T-helper 2 cell treated with Interferon-gamma antibody and Interleukin-4, amounts not matched to agents 5 μg/mL and 100 μg/mL, for 36 hours (primary cell): Measurements from ENCODE around the gene BUB1B.
A peak's percentile ranks its signal among the peaks of the same experiment; 100 is the strongest.

Experiments used
- DNase-seq: peaks from one replicate; pipeline ENCODE4 v3.0.0; 2021; ENCODE audit warnings: low spot score
- H3K27ac Mint-ChIP-seq: one replicate; pipeline ENCODE4 v1.8.0; 2021; ENCODE audit warnings: mild to moderate bottlenecking, mixed read lengths
- H3K27me3 Mint-ChIP-seq: one replicate; pipeline ENCODE4 v1.8.0; 2021; ENCODE audit warnings: low read depth, mixed read lengths
- H3K36me3 Mint-ChIP-seq: one replicate; pipeline ENCODE4 v1.8.0; 2021; ENCODE audit warnings: low read depth, mixed read lengths
- H3K4me1 Mint-ChIP-seq: one replicate; pipeline ENCODE4 v1.8.0; 2021; ENCODE audit warnings: low read depth, mixed read lengths
- H3K4me3 Mint-ChIP-seq: one replicate; pipeline ENCODE4 v1.8.0; 2022; ENCODE audit warnings: mild to moderate bottlenecking, moderate library complexity, mixed read lengths
- H3K9me3 Mint-ChIP-seq: one replicate; pipeline ENCODE4 v1.8.0; 2021; ENCODE audit warnings: mixed read lengths

BUB1B gene

DNA sequence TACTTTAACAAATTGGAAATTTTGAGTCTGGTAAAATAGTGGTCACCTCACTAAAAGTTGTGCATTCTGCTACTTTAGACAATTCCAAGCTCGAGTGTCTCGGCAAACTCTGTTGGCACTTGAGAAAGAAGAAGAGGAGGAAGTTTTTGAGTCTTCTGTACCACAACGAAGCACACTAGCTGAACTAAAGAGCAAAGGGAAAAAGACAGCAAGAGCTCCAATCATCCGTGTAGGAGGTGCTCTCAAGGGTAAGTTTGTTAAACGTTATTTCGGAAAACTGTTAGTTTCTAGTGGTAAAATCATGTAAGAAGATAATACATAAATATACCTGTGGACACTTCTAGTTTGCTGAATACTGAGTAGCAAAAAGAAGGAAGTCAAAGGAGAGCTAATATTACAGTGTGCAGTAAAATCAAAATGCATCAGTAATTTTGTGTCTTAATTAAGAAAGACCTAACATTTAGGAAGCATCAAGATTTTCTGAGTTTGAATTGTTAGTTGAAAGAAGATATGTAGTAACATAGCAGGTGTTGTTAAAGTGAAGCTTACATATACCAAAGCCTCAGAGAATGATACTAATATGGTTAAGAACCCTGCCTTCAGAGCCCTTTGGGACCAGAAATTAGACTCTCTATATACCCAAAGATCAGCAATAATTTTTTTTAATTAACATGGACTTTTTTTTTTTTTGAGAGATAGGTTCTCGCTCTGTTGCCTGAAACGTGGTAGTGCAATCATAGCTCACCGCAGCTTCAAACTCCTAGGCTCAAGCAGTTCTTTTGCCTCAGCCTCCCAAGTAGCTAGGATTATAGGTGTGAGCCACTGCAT is 23.0 kb downstream of the BUB1B start:
- Mint-ChIP-seq H3K9me3 (no peaks in the 10 kb centered on the region), H3K27me3 (no peaks in the 10 kb centered on the region), H3K4me3 (peak overlapping the region; percentile 55), H3K27ac (peak overlapping the region; percentile 53), H3K36me3 (peaks cover 57% of the 10 kb centered on the region), H3K4me1 (peaks cover 35% of the 10 kb centered on the region)
- DNase-seq = no peak

DNA sequence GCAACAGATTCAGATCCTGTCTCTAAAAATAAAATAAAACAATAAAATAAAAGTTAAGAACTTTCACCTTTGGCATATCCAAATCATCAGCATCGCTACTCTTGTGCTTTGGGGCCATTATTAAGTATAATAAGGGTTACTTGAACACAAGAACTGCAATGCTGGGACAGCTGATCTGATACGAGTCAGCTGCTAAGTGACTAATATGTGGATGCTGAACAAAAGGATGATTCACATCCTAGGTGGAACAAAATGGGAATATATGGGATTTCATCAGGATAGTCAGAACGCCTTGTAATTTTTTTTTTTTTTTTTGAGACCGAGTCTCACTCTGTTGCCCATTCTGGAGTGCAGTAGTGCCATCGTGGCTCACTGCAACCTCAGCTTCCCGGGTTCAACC is 29.7 kb downstream of the BUB1B start:
- DNase-seq = no peak
- no peak overlapping the region for H3K27ac Mint-ChIP-seq
- H3K27me3 Mint-ChIP-seq = no peaks in the 10 kb centered on the region
- no peak overlapping the region for H3K4me3 Mint-ChIP-seq
- H3K36me3 Mint-ChIP-seq = peaks cover 48% of the 10 kb centered on the region
- no peaks in the 10 kb centered on the region for H3K9me3 Mint-ChIP-seq
- H3K4me1 Mint-ChIP-seq = peaks cover 7% of the 10 kb centered on the region

- H3K36me3 Mint-ChIP-seq = peaks cover 66% of the 10 kb centered on the region
- H3K4me1 Mint-ChIP-seq = peaks cover 27% of the 10 kb centered on the region
- H3K27ac Mint-ChIP-seq = no peak overlapping the region
- DNase-seq = no peak
- no peaks in the 10 kb centered on the region for H3K9me3 Mint-ChIP-seq
- no peaks in the 10 kb centered on the region for H3K27me3 Mint-ChIP-seq
- no peak overlapping the region for H3K4me3 Mint-ChIP-seq
Measured at GRCh38 chr15:40192942-40193341, 32.1 kb downstream of the BUB1B start.

- H3K4me3 Mint-ChIP-seq = peak overlapping the region; percentile 57
- no peaks in the 10 kb centered on the region for H3K27me3 Mint-ChIP-seq
- peak overlapping the region; percentile 82 for H3K27ac Mint-ChIP-seq
- H3K36me3 Mint-ChIP-seq = peaks cover 55% of the 10 kb centered on the region
- DNase-seq = no peak
- peaks cover 35% of the 10 kb centered on the region for H3K4me1 Mint-ChIP-seq
- H3K9me3 Mint-ChIP-seq = no peaks in the 10 kb centered on the region
Measured at GRCh38 chr15:40197434-40197833, 36.6 kb downstream of the BUB1B start.

- H3K9me3 Mint-ChIP-seq = no peaks in the 10 kb centered on the region
- H3K4me3 Mint-ChIP-seq = no peak overlapping the region
- no peak for DNase-seq
- H3K27ac Mint-ChIP-seq = peak overlapping the region; percentile 13
- peaks cover 59% of the 10 kb centered on the region for H3K36me3 Mint-ChIP-seq
- no peaks in the 10 kb centered on the region for H3K27me3 Mint-ChIP-seq
- H3K4me1 Mint-ChIP-seq = peaks cover 35% of the 10 kb centered on the region
Measured at GRCh38 chr15:40198355-40199085, 37.7 kb downstream of the BUB1B start.

DNA sequence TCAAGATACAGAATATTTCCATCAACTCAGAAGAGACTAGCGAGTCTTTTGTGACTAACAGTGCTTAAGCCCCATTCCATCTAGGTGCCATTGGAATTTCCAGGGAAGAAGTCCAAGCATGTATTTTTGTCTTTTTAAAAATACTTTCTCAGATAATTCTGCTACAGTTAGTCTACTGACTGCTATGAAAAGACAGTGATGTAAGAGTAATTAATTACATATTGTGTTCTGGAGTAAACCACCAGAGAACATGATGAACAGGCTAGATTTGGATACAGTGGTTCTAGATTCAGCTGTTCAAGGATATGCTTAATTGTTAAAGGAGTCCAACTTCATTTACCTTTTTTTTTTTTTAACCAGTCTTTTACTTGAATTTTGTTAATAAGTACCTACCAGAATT is 43.2 kb downstream of the BUB1B start:
- Mint-ChIP-seq H3K9me3 (no peaks in the 10 kb centered on the region), H3K27me3 (no peaks in the 10 kb centered on the region), H3K36me3 (peaks cover 45% of the 10 kb centered on the region), H3K4me1 (peaks cover under 1% of the 10 kb centered on the region), H3K27ac (no peak overlapping the region), H3K4me3 (no peak overlapping the region)
- DNase-seq = no peak

DNA sequence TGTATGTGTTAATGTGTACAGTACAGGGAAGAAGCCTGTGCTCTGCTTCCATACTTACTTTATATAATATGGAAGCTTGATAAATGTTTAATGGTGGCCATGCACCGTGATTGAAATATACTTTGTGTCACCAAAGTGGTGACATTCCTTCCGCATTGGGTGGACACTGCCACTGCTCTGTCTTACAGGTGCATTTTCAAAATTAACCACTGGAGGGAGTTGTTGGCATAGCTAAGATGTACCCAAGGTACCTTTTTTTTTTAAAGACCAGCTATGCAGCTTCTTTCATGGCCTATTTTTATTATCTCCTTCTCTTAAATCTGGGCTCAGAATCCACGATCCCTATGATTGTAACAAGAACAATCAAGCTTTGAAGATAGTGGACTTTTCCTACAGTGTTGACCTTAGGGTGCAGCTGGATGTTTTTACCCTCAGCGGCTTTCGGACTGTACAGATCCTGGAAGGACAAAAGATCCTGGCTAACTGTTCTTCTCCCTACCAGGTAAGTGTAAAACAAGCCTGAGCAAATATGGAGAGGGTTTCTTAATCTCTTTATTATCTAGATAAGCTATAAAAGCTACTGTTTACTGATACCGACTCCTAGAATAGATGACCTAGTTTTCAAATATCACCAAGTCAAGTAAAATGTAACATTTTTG is 56.4 kb downstream of the BUB1B start:
- Mint-ChIP-seq H3K27me3 (no peaks in the 10 kb centered on the region), H3K9me3 (no peaks in the 10 kb centered on the region), H3K27ac (no peak overlapping the region), H3K36me3 (peaks cover 49% of the 10 kb centered on the region), H3K4me1 (no peaks in the 10 kb centered on the region), H3K4me3 (no peak overlapping the region)
- peak; percentile 22 for DNase-seq

- H3K36me3 Mint-ChIP-seq = peaks cover 44% of the 10 kb centered on the region
- H3K27ac Mint-ChIP-seq = no peak overlapping the region
- no peaks in the 10 kb centered on the region for H3K27me3 Mint-ChIP-seq
- no peak for DNase-seq
- H3K4me3 Mint-ChIP-seq = no peak overlapping the region
- peaks cover 3% of the 10 kb centered on the region for H3K4me1 Mint-ChIP-seq
- H3K9me3 Mint-ChIP-seq = no peaks in the 10 kb centered on the region
Measured at GRCh38 chr15:40219801-40220200, 58.9 kb downstream of the BUB1B start.

- H3K36me3 Mint-ChIP-seq = peaks cover 46% of the 10 kb centered on the region
- no peak overlapping the region for H3K4me3 Mint-ChIP-seq
- H3K27me3 Mint-ChIP-seq = no peaks in the 10 kb centered on the region
- no peak for DNase-seq
- H3K27ac Mint-ChIP-seq = no peak overlapping the region
- H3K9me3 Mint-ChIP-seq = no peaks in the 10 kb centered on the region
- peaks cover 18% of the 10 kb centered on the region for H3K4me1 Mint-ChIP-seq
Measured at GRCh38 chr15:40222131-40222530, 61.3 kb downstream of the BUB1B start.

DNA sequence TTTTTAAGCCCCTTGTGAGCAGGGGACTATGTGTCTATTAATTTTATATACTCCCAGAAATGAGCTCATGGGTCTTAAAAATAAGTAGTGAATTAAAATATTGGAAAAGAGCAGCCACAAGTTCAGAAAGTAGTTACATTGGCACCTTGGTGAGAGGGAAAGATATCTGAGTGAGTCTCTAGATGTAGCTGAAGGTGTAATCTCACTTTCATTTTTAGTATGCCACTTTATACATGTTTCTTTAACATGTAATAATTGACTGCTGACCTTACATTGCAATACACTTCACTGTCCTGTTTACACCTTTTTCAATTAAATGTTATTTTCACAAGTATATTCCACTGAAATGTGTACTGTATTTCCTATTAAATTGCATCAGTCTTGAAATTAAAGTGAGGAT is 65.9 kb downstream of the BUB1B start:
- H3K4me1 Mint-ChIP-seq = peaks cover 18% of the 10 kb centered on the region
- no peaks in the 10 kb centered on the region for H3K9me3 Mint-ChIP-seq
- H3K4me3 Mint-ChIP-seq = no peak overlapping the region
- no peaks in the 10 kb centered on the region for H3K27me3 Mint-ChIP-seq
- peak overlapping the region; percentile 64 for H3K27ac Mint-ChIP-seq
- H3K36me3 Mint-ChIP-seq = peaks cover 27% of the 10 kb centered on the region
- no peak for DNase-seq

DNA sequence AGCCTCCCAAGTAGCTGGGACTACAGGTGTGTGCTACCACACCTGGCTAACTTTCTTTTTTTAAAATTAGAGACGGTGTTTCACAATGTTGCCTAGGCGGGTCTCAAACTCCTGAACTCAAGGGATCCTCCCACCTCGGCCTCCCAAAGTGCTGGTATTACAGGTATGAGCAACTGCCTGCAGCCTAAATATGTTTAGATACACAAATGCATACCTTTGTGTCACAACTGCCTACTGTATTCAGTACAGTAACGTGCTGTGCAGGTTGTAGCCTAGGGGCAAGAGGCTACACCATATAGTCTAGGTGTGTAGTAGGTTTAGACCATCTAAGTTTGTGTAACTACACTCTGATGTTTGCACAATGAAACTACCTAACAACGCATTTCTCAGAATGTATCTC is 68.4 kb downstream of the BUB1B start:
- peaks cover 18% of the 10 kb centered on the region for H3K4me1 Mint-ChIP-seq
- no peak overlapping the region for H3K27ac Mint-ChIP-seq
- peaks cover 23% of the 10 kb centered on the region for H3K36me3 Mint-ChIP-seq
- H3K4me3 Mint-ChIP-seq = no peak overlapping the region
- H3K9me3 Mint-ChIP-seq = no peaks in the 10 kb centered on the region
- H3K27me3 Mint-ChIP-seq = no peaks in the 10 kb centered on the region
- DNase-seq = no peak

GRCh38 chr15:40229956-40230355 is 69.1 kb downstream of the BUB1B start:
- H3K9me3 Mint-ChIP-seq = no peaks in the 10 kb centered on the region
- DNase-seq = no peak
- H3K27ac Mint-ChIP-seq = no peak overlapping the region
- peaks cover 19% of the 10 kb centered on the region for H3K36me3 Mint-ChIP-seq
- no peak overlapping the region for H3K4me3 Mint-ChIP-seq
- H3K27me3 Mint-ChIP-seq = no peaks in the 10 kb centered on the region
- peaks cover 15% of the 10 kb centered on the region for H3K4me1 Mint-ChIP-seq

- Mint-ChIP-seq H3K36me3 (peaks cover 8% of the 10 kb centered on the region), H3K27me3 (no peaks in the 10 kb centered on the region), H3K4me3 (no peak overlapping the region), H3K27ac (no peak overlapping the region), H3K4me1 (peaks cover 2% of the 10 kb centered on the region), H3K9me3 (no peaks in the 10 kb centered on the region)
- no peak for DNase-seq
Measured at GRCh38 chr15:40232625-40233070, 71.8 kb downstream of the BUB1B start.
